Inferior parietal cortex (tissue), 1 donor: Measurements from ENCODE around the gene BCAR3.
"Not testable (repeated sequence)": the region's sequence is repeated elsewhere in the genome, so short reads cannot be mapped to it uniquely, and the experiment has no call there.

Source experiments
- DNase-seq: peaks from one replicate; pipeline ENCODE4 v3.0.0-alpha.2; 2016; ENCODE audit errors: extremely low spot score

BCAR3 gene

DNA sequence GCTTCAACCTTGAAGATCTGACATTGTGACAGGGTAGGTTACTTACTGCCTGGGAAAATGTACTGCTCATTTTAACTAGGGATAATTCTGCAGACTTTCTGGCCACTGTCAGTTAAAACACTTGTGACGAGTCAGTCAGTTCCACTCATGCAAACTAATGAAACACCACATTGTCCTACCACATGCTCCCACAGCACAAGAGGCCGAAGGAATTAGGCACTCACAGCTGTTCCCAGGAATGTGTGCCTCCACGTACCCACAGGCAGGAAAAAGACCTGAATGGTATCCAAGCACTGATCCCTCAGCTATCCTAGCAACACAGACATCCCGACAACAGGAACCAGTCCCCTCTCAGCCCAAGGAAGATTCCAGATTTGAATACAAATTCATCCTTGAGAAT is 12.3 kb downstream of the BCAR3 start:
- DNase-seq: no peak

DNA sequence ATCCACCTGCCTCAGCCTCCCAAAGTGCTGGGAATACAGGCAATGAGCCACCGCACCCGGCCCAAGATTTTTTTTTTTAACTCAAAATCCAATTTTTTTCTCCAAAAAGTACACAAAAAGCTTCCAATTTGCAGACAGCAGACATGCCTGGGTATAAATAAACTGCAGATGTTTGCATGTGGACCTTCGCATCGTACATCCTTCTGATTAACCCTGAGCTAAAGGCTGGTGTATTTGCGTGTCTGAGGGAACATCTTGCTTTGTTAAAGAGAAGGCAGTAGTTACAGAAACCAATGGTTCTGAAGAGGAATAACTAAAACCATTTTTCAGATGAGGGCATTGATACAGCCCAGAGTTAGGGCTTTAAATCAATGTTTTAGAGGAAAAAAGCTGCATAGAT is 12.7 kb downstream of the BCAR3 start:
- DNase-seq: no peak

- no peak for DNase-seq
Observed at GRCh38 chr1:93668121-93668520, 13.5 kb downstream of the BCAR3 start.

GRCh38 chr1:93667642-93668041 is 14.0 kb downstream of the BCAR3 start:
- no peak for DNase-seq

- no peak for DNase-seq
Observed at GRCh38 chr1:93666613-93667384, 14.8 kb downstream of the BCAR3 start.

DNA sequence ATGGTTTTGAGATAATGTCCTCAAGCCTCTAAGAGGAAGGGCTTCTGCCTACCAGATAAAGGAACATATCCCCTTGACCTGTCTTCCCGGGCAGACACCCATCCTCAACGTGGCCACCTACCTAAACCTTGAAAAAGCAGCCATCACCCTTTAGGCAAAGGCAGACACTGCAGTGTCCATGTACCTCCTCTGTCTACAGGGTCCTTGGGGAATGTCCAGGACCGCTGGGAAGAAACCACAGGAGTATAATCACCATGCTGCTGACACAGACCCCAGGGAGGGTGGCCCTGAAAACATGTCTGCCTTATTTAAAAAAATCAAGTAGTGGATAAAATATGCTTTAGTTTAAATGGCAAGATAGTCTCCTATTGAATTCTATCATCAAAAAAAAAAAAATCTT is 16.6 kb downstream of the BCAR3 start:
- no peak for DNase-seq

- DNase-seq: no peak
Observed at GRCh38 chr1:93663208-93663614, 18.4 kb downstream of the BCAR3 start.

DNA sequence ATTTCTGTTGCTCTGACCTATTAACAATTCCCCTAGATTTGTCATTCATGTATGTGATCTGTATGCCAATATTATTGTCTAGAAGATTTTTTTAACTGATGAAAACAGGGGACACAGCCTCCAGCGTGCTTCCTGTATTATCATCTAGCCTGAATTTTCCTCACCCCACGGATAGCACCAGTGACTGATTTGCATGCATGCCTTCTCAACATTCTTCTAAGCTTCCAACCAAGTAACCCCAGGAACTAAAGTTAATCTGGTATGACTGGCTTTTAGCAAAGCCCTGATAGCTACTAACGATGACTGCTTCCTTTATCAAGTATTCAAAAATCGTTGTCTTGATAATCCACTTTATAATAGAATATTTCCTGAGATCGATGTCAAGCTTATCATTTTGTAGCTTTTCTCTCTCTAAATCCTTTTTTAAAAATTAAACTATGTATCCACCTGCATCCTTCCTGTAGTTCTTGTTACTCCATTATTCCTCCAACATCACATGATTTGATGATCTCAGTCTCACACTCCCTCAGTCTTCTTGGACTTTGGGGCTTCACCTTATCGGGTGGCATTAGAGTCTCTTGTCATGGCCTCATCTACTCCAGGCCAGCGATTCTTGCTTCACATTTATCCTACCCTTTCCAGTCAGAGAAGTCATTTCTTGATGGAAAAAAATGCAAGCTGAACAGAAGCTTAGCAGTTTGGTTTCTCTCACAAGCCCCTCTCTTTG is 19.0 kb downstream of the BCAR3 start:
- no peak for DNase-seq

GRCh38 chr1:93661829-93662474 is 19.7 kb downstream of the BCAR3 start:
- no peak for DNase-seq

DNA sequence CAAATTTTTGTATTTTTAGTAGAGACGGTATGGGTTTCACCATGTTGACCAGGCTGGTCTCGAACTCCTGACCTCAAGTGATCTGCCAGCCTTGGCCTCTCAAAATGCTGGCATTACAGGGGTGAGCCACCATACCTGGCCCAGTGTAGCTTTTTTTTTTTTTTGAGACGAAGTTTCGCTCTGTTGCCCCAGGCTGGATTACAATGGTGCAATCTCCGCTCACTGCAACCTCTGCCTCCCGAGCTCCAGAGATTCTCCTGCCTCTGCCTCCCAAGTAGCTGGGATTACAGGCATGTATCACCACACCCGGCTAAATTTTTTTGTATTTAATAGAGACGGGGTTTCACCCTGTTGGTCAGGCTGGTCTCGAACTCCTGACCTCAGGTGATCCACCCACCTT is 20.3 kb downstream of the BCAR3 start:
- DNase-seq: not testable (repeated sequence)

GRCh38 chr1:93659822-93660503 is 21.7 kb downstream of the BCAR3 start:
- DNase-seq: no peak

DNA sequence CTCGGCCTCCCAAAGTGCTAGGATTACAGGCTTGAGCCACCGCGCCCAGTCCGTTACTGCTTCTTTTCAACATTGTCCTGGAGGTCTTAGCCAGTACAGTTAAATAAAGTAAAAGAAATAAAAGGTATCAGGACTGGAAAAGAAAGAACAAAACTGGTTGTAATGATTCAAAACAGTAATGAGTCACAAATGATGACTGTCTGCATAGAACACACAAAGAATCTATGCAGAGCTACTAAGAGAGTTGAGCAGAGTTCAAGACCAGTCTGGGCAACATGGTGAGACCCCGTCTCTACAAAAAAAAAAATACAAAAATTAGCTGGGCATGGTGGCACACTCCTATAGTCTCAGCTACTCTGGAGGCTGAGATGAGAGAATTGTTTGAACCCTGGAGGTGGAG is 23.4 kb downstream of the BCAR3 start:
- no peak for DNase-seq

- no peak for DNase-seq
Observed at GRCh38 chr1:93656491-93656890, 25.1 kb downstream of the BCAR3 start.

GRCh38 chr1:93653656-93654055 is 28.0 kb downstream of the BCAR3 start:
- DNase-seq: no peak

DNA sequence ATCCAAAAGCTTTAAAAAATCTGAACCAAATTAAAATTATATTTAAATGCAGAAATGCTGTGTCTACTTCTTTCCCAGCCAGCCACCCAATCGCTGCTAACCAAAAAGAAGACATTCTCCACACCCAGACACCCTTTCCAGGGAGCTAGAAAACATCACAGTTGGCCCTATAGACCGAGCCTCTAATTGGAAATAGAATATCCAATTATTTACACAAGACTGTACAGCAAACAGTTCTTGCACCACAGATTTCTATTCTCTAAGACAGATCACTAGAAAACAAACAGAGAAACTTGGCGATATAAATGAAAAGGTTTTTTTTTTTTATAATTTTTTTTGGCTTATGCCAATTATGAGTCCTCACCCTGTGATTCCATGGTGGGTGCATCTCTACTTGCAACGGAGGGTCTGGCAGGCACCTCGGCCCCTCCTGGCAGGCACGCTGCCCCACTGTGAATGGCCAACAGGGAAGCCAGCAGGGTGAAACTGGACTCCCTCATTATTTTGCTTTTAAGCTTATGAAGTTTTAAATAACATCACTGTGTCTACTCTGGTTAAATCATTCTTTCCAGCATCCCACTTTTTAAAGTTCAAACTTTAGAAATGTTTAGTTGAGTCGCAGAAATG is 29.2 kb downstream of the BCAR3 start:
- DNase-seq: no peak

GRCh38 chr1:93651695-93652094 is 29.9 kb downstream of the BCAR3 start:
- no peak for DNase-seq

- DNase-seq: not testable (repeated sequence)
Observed at GRCh38 chr1:93650159-93650558, 31.5 kb downstream of the BCAR3 start.

DNA sequence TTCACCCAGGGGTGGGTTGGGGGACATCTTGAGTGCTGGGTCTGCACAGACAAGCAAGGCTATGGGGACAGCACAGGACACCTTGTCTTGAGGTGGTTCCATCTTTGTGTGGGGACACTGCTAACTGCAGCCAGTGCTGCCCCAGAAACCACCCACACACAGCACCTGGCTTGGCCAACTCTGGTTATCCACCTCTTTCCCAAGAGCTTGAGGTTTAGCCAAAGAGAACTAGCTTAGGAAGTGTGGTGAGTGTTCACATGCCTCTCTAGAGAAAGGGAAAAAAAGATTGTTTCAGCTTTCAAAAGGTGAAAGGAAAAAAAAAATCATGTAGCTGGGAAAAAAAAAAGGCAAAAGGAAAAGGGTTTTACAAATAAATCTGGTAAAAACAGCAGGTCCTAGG is 32.4 kb downstream of the BCAR3 start:
- DNase-seq: no peak

DNA sequence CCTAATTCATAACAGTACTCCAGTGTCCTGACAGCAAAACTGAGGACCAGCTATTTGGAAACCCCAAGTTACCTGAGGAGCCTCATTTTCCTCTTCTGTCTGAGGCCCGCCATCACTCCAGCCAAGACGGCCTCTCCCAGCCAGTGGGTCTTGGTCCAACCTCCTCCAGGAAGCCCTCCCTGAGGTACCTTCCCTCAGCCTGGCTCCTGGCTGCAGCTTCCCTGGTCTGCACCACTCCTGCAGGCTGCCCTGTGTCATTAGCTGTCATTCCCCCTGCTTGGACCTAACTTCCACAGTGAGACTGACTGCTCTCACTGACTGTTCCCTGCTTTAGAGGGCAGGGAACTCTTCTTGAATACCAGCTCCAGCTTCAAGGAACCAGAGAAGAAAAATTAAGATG is 33.0 kb downstream of the BCAR3 start:
- no peak for DNase-seq

DNA sequence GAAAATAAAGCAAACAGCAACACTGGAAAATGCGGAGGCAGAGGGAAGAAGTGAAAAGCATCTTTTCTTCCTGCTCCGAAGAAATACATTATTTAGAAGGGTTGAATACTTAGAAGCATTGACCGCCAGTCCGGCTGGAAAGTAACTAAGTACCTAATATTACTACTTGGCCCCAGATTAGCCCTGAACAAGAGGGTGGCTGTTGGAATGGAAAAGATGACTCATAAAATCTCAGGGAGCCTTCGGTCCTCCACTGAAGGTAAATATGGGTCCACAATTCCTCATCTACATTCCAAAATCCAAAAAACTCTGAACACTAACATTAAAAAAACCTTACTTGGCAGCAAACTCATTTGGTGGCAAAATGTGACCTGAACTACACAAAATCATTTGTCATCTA is 40.1 kb downstream of the BCAR3 start:
- no peak for DNase-seq

- no peak for DNase-seq
Observed at GRCh38 chr1:93640656-93641440, 40.8 kb downstream of the BCAR3 start.
